Right ventricle myocardium inferior (tissue), 1 donor: Measurements from ENCODE around the gene TCEA2. TPM values are rescaled to one million over a fixed set of nuclear protein-coding genes. Genes with fewer than 3 reads are reported as not detected.
A peak's percentile ranks its signal among the peaks of the same experiment; 100 is the strongest.

Experiments
- ATAC-seq: fragments of 200-7000 bp; cut with Tn5 transposase; one replicate; pipeline ENCODE4 v1.9.1; 2020; ENCODE audit warnings: mild to moderate bottlenecking, moderate library complexity
- DNase-seq: peaks from one replicate; pipeline ENCODE4 v3.0.0; 2021; ENCODE audit errors: missing footprints
- intact Hi-C: fragments of 100-400 bp; cut with DNase I; formaldehyde crosslinking; loops from one replicate; pipeline ENCODE4 v1.11.0; 2022
- total RNA-seq: library from RNA; stranded (reverse); fragmentation: NEBNext Ultra II Directional; extraction: Animal tissue kit (Norgen Biotek cat#: 25700); gene quantifications from one replicate; pipeline ENCODE4 v1.2.1, GENCODE V29; 2021
- donor health status: DM: no; HTN: yes; CAD: no; lungs with severe emphysema.

Gene TCEA2
- total RNA-seq, 1 donor from 2014 or later: 39.0 TPM

GRCh38 chr20:64056889-64057627 is 5.9 kb upstream of the TCEA2 start:
- intact Hi-C loops: loop anchor here (1.0 to 10.0 kb wide), 3 partner anchors 19 to 202 kb away; partner anchors contain the start of gene PRPF6
- DNase-seq (no peak), ATAC-seq (no peak)

GRCh38 chr20:64057628-64058498 is 5.1 kb upstream of the TCEA2 start:
- intact Hi-C loops: loop anchor here (1.0 to 10.0 kb wide), 3 partner anchors 20 to 203 kb away; partner anchors contain the start of gene PRPF6
- DNase-seq: peak; percentile 90
- ATAC-seq: peak; percentile 56

- no peak for ATAC-seq
- DNase-seq: no peak
- intact Hi-C loops: loop anchor here (10.0 kb wide), 1 partner anchor 204 kb away; no protein-coding TSS in a partner anchor
Measured at GRCh38 chr20:64058536-64058935, 4.5 kb upstream of the TCEA2 start.

GRCh38 chr20:64062276-64062595 is 762 bp upstream of the TCEA2 start:
- ATAC-seq: no peak
- intact Hi-C loops: no loop called here
- DNase-seq: no peak

GRCh38 chr20:64063389-64064144 is 569 bp downstream of the TCEA2 start:
- intact Hi-C loops: no loop called here
- no peak for ATAC-seq
- DNase-seq: no peak

- intact Hi-C loops: no loop called here
- ATAC-seq: no peak
- DNase-seq: no peak
Measured at GRCh38 chr20:64064145-64064698, 1.2 kb downstream of the TCEA2 start.

DNA sequence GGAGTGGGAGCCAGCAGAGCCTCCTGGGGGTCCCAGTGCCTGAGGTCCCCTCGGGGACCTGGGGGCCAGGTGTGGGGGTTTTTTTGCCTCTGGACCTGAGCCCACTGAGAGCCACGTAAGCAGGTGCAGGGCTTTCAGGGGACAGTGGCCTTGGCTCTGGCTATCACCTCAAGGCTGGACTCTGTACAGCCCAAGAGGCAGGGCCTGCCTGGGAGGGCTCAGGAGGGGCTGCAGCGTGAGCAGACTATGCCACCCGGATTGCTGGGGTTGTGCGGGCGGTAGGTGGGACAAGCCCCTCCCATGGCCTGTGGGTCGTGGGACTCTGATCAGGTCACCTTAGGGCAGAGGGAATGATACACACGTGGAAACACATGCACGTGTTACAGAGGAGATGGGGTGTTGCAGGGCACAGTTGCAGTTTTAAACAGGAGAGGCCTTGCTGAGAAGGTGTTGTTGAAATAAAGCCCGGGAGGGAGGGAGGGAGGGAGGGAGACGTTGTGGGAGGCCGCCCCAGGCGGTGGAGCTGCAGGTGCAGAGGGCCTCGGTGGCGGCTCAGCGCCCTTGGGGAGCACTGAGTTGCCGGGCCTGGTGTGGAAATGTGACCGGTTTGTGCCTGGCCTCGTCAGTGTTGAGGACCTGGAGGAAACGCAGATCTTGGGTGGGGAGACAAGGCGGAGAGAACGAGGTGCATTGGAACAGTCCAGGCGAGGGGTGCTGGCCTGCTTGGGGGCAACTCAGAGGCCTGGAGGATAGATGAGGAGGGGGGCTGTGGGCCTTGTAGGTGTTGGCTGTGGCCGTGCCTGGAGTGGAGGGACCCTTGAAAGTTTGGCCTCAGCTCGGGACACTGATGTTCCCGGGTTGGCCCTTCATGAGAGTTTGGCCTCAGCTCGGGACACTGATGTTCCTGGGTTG is 2.3 kb downstream of the TCEA2 start:
- intact Hi-C loops: no loop called here
- DNase-seq: no peak
- no peak for ATAC-seq

DNA sequence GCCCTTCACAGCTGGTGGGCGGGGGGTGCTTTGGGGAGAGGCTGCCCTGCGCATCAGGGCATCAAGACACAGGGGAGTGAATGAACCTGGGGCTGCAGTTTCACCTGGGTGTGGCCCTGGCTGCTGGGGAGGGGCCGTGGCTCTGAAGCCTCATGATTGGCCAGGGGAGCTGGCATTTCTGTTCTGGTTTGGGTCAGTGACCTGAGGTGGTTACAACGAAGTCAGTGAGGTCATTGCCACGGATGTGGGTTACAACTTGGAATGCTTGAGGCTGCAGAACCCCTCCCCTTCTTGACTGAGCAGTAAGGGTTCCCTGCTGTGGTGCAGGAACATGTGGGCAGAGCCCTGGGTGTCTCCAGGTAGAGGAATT is 3.0 kb downstream of the TCEA2 start:
- intact Hi-C loops: no loop called here
- DNase-seq (no peak), ATAC-seq (no peak)

DNA sequence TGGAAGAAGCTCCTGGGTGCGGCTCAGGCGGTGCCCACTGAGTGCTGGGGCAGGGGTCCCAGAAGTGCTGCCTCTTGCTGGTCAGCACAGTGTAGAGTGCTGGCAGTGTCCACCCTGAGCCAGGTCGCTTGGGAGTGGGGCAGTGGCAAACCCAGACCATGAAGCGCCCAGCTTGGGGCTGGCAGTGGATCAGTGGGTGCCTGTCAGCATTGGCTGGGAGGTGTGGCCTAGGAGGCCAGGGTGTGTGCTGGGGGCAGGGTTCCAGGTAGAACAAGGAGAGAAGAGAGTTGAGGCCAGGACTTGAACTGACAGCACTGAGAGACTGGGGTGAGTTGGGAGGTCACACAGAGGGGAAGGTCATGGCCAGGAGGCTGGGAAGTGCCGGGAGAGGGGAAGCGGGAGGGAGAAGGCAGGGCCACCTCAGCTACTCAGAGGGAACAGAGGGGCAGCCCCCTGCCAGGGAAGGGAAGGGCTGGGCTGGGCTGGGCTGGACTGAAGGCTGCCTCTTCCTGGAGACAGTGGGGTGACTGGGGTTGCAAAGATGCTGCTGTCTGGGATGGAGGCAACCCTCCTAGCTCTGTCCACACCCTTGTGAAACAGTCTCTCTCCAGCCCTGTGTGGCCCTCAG is 4.1 kb downstream of the TCEA2 start:
- ATAC-seq (no peak), DNase-seq (no peak)
- intact Hi-C loops: no loop called here

DNA sequence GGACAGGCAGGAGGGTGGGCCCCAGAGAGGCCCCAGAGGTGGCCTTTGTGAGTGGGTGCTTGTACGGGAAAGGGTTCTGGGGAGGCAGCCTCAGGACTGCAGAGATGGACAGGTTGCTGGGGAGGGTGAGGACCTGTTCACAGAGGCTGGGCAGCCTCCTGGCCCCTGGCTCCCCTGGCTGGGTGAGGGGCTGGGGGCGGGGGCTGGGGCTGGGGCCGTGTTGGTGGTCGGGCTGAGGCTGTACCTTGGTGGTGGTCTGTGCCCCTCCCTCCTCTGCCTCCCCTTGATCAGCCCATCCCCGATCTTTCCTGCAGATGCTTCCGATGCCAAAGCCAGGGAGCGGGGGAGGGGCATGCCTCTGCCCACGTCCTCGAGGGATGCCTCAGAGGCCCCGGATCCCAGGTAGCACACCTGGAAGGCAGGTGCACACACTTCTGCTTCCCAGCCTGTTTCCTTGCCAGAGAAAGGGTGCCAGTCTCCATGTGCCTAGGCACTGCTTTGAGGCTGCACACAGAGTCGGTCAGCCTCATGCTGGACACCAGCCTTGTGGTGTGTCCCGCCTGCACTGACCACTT is 4.8 kb downstream of the TCEA2 start:
- DNase-seq (no peak), ATAC-seq (no peak)
- intact Hi-C loops: no loop called here

GRCh38 chr20:64068386-64069208 is 5.6 kb downstream of the TCEA2 start:
- intact Hi-C loops: no loop called here
- ATAC-seq (no peak), DNase-seq (no peak)

GRCh38 chr20:64069209-64069613 is 6.2 kb downstream of the TCEA2 start:
- DNase-seq: no peak
- intact Hi-C loops: no loop called here
- ATAC-seq: no peak

DNA sequence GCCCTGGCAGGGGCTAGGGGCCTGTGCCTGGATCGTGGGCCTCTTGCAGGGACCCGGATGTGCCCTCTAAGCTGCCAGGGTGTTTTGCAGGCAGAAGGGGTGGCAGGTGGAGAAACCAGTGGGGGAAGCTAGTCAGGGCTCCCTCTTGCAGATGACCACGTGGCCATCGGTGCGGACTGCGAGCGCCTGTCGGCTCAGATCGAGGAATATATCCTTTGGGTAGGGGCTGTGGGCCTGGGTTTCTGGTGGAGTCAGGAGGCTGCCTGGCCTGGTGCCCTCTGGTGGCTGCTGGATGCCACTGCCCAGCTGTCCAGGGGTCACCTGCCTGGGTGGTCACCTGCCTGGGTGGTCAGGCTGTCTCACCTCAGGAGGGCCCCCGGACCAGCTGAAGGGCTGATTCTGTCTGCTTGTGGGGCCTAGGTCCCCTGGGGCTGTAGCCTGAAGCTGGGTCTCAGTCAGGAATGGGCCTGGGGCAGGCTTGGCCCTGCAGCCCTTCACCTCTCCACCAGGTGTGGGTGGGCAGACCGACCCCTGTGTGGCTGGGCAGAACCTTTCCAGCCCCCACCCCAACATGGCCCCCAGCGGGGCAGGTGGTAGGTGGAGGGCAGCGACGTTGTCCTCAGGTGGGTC is 6.7 kb downstream of the TCEA2 start:
- DNase-seq (peak; percentile 50), ATAC-seq (no peak)
- intact Hi-C loops: no loop called here

- intact Hi-C loops: no loop called here
- ATAC-seq (no peak), DNase-seq (peak; percentile 34)
Measured at GRCh38 chr20:64070244-64070993, 7.4 kb downstream of the TCEA2 start.
